ENCODE data around the gene BMX. TPM values are rescaled to one million over a fixed set of nuclear protein-coding genes. Genes with fewer than 3 reads are reported as not detected.

Gene BMX
- total and polyA plus RNA-seq, 9 of the 15 experiments (the other 6 are each of a cell fraction or from before 2014, with no cell fraction given), result 0.45 to 4.2 (median 1.8) TPM

- TF ChIP-seq, protein P1, sequence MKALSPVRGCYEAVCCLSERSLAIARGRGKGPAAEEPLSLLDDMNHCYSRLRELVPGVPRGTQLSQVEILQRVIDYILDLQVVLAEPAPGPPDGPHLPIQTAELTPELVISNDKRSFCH (CRISPR knock-in tag; IDR thresholded peaks at IDR 0.05), result no peak
- TF ChIP-seq, protein P1 (tag; IDR thresholded peaks at IDR 0.05), result no peak
- TF ChIP-seq TOE1 (IDR thresholded peaks at IDR 0.05; ENCODE audit: borderline replicate concordance) (no peak), TOE1 (CRISPR knock-in tag; IDR thresholded peaks at IDR 0.05; ENCODE audit: borderline replicate concordance, low read depth) (no peak), CBFA2T3 (IDR thresholded peaks at IDR 0.05) (peak; percentile 83), PATZ1 (CRISPR knock-in tag; IDR thresholded peaks at IDR 0.05; ENCODE audit: borderline replicate concordance) (no peak), RBM39 (optimal IDR thresholded peaks at IDR 0.05; ENCODE audit: low read depth, low read length) (no peak), HEY1 (CRISPR knock-in tag; IDR thresholded peaks at IDR 0.05; ENCODE audit: borderline replicate concordance) (no peak), PHF8 (IDR thresholded peaks at IDR 0.05; ENCODE audit: borderline replicate concordance, low read length) (no peak), ZBTB8A (IDR thresholded peaks at IDR 0.05; ENCODE audit: partially characterized antibody) (no peak), CGGBP1 (CRISPR knock-in tag; IDR thresholded peaks at IDR 0.05) (no peak), NCOR1 (IDR thresholded peaks at IDR 0.05) (peak; percentile 46; the same call in 1 of the 2 replicates), ZNF79 (CRISPR knock-in tag; IDR thresholded peaks at IDR 0.05; ENCODE audit: low read depth) (no peak), NFE2L1 (tag; IDR thresholded peaks at IDR 0.05; ENCODE audit: borderline replicate concordance, low read depth) (no peak), EP300 (IDR thresholded peaks at IDR 0.05; ENCODE audit: low read length) (peak; percentile 61; the same call in 1 of the 2 replicates), CREB3 (tag; conservative IDR thresholded peaks at IDR 0.05; ENCODE audit: low read depth) (no peak), RFX1 (IDR thresholded peaks at IDR 0.05) (no peak), ZKSCAN1 (IDR thresholded peaks at IDR 0.05; ENCODE audit: low read depth, low read length) (no peak), SPI1 (IDR thresholded peaks at IDR 0.05; ENCODE audit: borderline replicate concordance, low read depth, low read length) (no peak), RBM17 (IDR thresholded peaks at IDR 0.05; ENCODE audit: borderline replicate concordance, low read depth, low read length) (no peak), RBM14 (IDR thresholded peaks at IDR 0.05; ENCODE audit: borderline replicate concordance, insufficient read depth, low read depth, low read length) (no peak)
- TF ChIP-seq, protein P2, sequence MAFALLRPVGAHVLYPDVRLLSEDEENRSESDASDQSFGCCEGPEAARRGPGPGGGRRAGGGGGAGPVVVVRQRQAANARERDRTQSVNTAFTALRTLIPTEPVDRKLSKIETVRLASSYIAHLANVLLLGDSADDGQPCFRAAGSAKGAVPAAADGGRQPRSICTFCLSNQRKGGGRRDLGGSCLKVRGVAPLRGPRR (CRISPR knock-in tag; IDR thresholded peaks at IDR 0.05), result no peak
- TF ChIP-seq, protein P3, sequence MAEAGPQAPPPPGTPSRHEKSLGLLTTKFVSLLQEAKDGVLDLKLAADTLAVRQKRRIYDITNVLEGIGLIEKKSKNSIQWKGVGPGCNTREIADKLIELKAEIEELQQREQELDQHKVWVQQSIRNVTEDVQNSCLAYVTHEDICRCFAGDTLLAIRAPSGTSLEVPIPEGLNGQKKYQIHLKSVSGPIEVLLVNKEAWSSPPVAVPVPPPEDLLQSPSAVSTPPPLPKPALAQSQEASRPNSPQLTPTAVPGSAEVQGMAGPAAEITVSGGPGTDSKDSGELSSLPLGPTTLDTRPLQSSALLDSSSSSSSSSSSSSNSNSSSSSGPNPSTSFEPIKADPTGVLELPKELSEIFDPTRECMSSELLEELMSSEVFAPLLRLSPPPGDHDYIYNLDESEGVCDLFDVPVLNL (CRISPR knock-in tag; IDR thresholded peaks at IDR 0.05; ENCODE audit: low read depth), result no peak
Measured at GRCh38 chrX:15514279-15514678, 13.7 kb downstream of the BMX start (continued).
